Sigmoid colon (tissue), 7 donors: ENCODE results near the gene SNX8. TPM values are rescaled to one million over a fixed set of nuclear protein-coding genes. Genes with fewer than 3 reads are reported as not detected.
A peak's percentile ranks its signal among the peaks of the same experiment; 100 is the strongest.

ENCODE experiments used
- DNase-seq: peaks from one replicate; pipeline ENCODE4 v3.0.0-alpha.2; 2019
- H3K27ac ChIP-seq, 4 donors: fragments of 200-600 bp; sonication (generic); one replicate each; pipeline ENCODE4 v1.5.1; 2016 to 2019; ENCODE audit warnings: mild to moderate bottlenecking in 1 of 4
- H3K27me3 ChIP-seq, 3 donors: fragments of 200-600 bp; sonication (generic); one replicate each; pipeline ENCODE4 v1.5.1; 2019; ENCODE audit warnings: mild to moderate bottlenecking in 1 of 3
- H3K36me3 ChIP-seq, 4 donors: fragments of 200-600 bp; sonication (generic); one replicate each; pipeline ENCODE4 v1.5.1; 2016 to 2019
- H3K4me1 ChIP-seq, 4 donors: fragments of 200-600 bp; sonication (generic); one replicate each; pipeline ENCODE4 v1.5.1; 2017 to 2019
- H3K4me3 ChIP-seq, 4 donors: fragments of 200-600 bp; sonication (generic); one replicate each; pipeline ENCODE4 v1.5.1; 2017 to 2019; ENCODE audit warnings: mild to moderate bottlenecking in 2 of 4, moderate library complexity in 1 of 4
- H3K9me3 ChIP-seq, 4 donors: fragments of 200-600 bp in 3 of 4; sonication (generic) in 3 of 4; one replicate each; pipeline versions ENCODE4 v1.5.1 to v1.6.1; 2013 to 2019
- EP300 ChIP-seq, 4 donors: sonication (generic); formaldehyde crosslinking; IDR thresholded peaks; one replicate each; pipeline ENCODE4 v1.6.1; 2017; ENCODE audit warnings: antibody characterized with exemption in 4 of 4
- POLR2A ChIP-seq, 2 donors: fragments of 450-650 bp; IDR thresholded peaks; one replicate each; pipeline ENCODE4 v1.6.1; 2016; ENCODE audit warnings: antibody characterized with exemption in 2 of 2, mild to moderate bottlenecking in 2 of 2, moderate library complexity in 2 of 2
- POLR2AphosphoS5 ChIP-seq, 4 donors: sonication (generic); formaldehyde crosslinking; IDR thresholded peaks; one replicate each; pipeline ENCODE4 v1.6.1; 2017; ENCODE audit warnings: antibody characterized with exemption in 4 of 4
- WGBS, 2 donors: extraction: QIAGEN DNeasy Blood & Tissue Kit; methylation state at CpG; one replicate each; pipeline ENCODE4 v1.1.7; 2013; 5-methylcytosine and 5-hydroxymethylcytosine counted together
- intact Hi-C: fragments of 100-400 bp; cut with DNase I; formaldehyde crosslinking; loops from one replicate; pipeline ENCODE4 v1.15.1; 2023
- polyA plus RNA-seq, 3 donors: library from polyadenylated mRNA; stranded (reverse); fragments of 200-250 nt; gene quantifications; one replicate each; pipeline ENCODE4 v1.2.3, GENCODE V29; 2013
- total RNA-seq, 4 donors: library from RNA; depleted of rRNA; stranded (reverse); fragments of >200 nt; gene quantifications; one replicate each; pipeline ENCODE4 v1.1.0, GENCODE V29; 2016
- TF ChIP-seq, protein P1 (sequence below), 4 experiments: fragments of 450-650 bp in 3 of 4; fragments of 200-600 bp in 1 of 4; IDR thresholded peaks; one replicate each; pipeline ENCODE4 v1.5.1; 2016 to 2019; ENCODE audit warnings: antibody characterized with exemption in 4 of 4, mild to moderate bottlenecking in 3 of 4, moderate library complexity in 2 of 4
- donor health status: healthy with polysubstance abuse.
- donor health status: Bipolar disorder and iron deficiency.
- donor health status: healthy.

The SNX8 gene
- total and polyA plus RNA-seq, 7 donors = 5.3 to 23.1 (median 10.2) TPM

DNA sequence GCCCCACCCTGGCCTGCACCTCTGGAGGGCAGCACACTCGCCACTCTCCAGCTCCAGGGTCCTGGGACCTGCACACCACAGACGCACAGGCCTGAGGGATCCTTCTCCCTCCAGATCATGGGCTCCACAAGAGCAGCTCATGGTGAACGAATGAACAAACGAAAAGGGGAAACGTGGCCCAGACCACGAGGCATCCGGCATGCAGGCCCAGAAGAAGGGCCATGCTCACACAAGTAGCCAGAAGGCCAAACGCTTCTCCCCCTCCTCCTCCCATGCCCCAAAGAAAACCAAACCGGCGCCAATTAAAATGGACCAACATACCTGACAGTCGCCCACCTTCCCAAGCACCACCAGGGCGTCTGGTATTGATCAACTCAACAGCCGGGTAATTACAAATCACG, 111.9 kb downstream of the SNX8 start:
- Histone ChIP-seq H3K27me3 (no peaks in the 10 kb centered on the region), H3K9me3 (no peaks in the 10 kb centered on the region), H3K27ac (no peak overlapping the region), H3K4me3 (no peak overlapping the region), H3K4me1 (peaks cover 0 to 40% (median 36%) of the 10 kb centered on the region in 4 donors), H3K36me3 (peaks cover 0 to 26% (median 11%) of the 10 kb centered on the region in 4 donors)
- 90 to 92% methylated on average over 14 of the region's 14 CpGs for WGBS, 2 donors
- no peak for TF ChIP-seq EP300 (IDR thresholded peaks at IDR 0.05)
- no peak for TF ChIP-seq POLR2A (IDR thresholded peaks at IDR 0.05)
- TF ChIP-seq, protein P1, sequence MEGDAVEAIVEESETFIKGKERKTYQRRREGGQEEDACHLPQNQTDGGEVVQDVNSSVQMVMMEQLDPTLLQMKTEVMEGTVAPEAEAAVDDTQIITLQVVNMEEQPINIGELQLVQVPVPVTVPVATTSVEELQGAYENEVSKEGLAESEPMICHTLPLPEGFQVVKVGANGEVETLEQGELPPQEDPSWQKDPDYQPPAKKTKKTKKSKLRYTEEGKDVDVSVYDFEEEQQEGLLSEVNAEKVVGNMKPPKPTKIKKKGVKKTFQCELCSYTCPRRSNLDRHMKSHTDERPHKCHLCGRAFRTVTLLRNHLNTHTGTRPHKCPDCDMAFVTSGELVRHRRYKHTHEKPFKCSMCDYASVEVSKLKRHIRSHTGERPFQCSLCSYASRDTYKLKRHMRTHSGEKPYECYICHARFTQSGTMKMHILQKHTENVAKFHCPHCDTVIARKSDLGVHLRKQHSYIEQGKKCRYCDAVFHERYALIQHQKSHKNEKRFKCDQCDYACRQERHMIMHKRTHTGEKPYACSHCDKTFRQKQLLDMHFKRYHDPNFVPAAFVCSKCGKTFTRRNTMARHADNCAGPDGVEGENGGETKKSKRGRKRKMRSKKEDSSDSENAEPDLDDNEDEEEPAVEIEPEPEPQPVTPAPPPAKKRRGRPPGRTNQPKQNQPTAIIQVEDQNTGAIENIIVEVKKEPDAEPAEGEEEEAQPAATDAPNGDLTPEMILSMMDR (IDR thresholded peaks at IDR 0.05) = no peak
- TF ChIP-seq POLR2AphosphoS5 (IDR thresholded peaks at IDR 0.05) = no peak
- DNase-seq = peak; percentile 58
- intact Hi-C loops = loop anchor here (10.0 kb wide), 1 partner anchor 388 kb away; no protein-coding TSS in a partner anchor

Other genes with a start within 250 kb of the SNX8 start
- gene MAD1L1, start 81.5 kb downstream of the SNX8 start, total RNA-seq = 10 to 100 TPM; 12.1 to 30.5 (median 21.4) TPM
- gene MAD1L1, start 81.5 kb downstream of the SNX8 start, polyA plus RNA-seq = 10 to 100 TPM; 10.2 to 38.4 (median 14.6) TPM
- gene MRM2, start 72.2 kb downstream of the SNX8 start, total RNA-seq = 10 to 100 TPM; 13.2 to 20.8 (median 17.3) TPM
- gene MRM2, start 72.2 kb downstream of the SNX8 start, polyA plus RNA-seq = 10 to 100 TPM; 12.6 to 25.0 (median 22.4) TPM
- 10 to 100 TPM; 13.3 to 31.7 (median 26.9) TPM for gene NUDT1, start 72.2 kb downstream of the SNX8 start, total RNA-seq
- gene NUDT1, start 72.2 kb downstream of the SNX8 start, polyA plus RNA-seq = 10 to 100 TPM; 21.7 to 46.9 (median 30.0) TPM
- gene EIF3B, start 40.4 kb upstream of the SNX8 start, total RNA-seq = 100 to 1,000 TPM in 2 of 4 donors, 10 to 100 TPM in 2; 89.2 to 125 (median 103) TPM
- gene EIF3B, start 40.4 kb upstream of the SNX8 start, polyA plus RNA-seq = 100 to 1,000 TPM in 1 of 3 donors, 10 to 100 TPM in 2; 37.9 to 107 (median 47.4) TPM
- gene CHST12, start 89.2 kb upstream of the SNX8 start, total RNA-seq = 10 to 100 TPM in 3 of 4 donors, 1 to 10 TPM in 1; 7.5 to 10.9 (median 10.4) TPM
- 10 to 100 TPM in 1 of 3 donors, 1 to 10 TPM in 2; 1.2 to 11.9 (median 3.2) TPM for gene CHST12, start 89.2 kb upstream of the SNX8 start, polyA plus RNA-seq
- gene GRIFIN, start 162.0 kb upstream of the SNX8 start, total RNA-seq = not detected
- not detected for gene GRIFIN, start 162.0 kb upstream of the SNX8 start, polyA plus RNA-seq
- gene LFNG, start 205.3 kb upstream of the SNX8 start, total RNA-seq = 1 to 10 TPM; 1.8 to 5.8 (median 5.3) TPM
- 10 to 100 TPM in 2 of 3 donors, 1 to 10 TPM in 1; 9.2 to 34.5 (median 14.4) TPM for gene LFNG, start 205.3 kb upstream of the SNX8 start, polyA plus RNA-seq
- gene BRAT1, start 241.1 kb upstream of the SNX8 start, total RNA-seq = 10 to 100 TPM; 17.8 to 24.6 (median 22.1) TPM
- 10 to 100 TPM in 2 of 3 donors, 1 to 10 TPM in 1; 9.6 to 25.9 (median 11.3) TPM for gene BRAT1, start 241.1 kb upstream of the SNX8 start, polyA plus RNA-seq
- gene IQCE, start 244.5 kb upstream of the SNX8 start, total RNA-seq = 10 to 100 TPM in 2 of 4 donors, 1 to 10 TPM in 2; 6.4 to 22.4 (median 11.8) TPM
- 10 to 100 TPM in 1 of 3 donors, 1 to 10 TPM in 2; 8.1 to 19.6 (median 9.6) TPM for gene IQCE, start 244.5 kb upstream of the SNX8 start, polyA plus RNA-seq